ENCODE results near the gene HPS1.

HPS1 gene

DNA sequence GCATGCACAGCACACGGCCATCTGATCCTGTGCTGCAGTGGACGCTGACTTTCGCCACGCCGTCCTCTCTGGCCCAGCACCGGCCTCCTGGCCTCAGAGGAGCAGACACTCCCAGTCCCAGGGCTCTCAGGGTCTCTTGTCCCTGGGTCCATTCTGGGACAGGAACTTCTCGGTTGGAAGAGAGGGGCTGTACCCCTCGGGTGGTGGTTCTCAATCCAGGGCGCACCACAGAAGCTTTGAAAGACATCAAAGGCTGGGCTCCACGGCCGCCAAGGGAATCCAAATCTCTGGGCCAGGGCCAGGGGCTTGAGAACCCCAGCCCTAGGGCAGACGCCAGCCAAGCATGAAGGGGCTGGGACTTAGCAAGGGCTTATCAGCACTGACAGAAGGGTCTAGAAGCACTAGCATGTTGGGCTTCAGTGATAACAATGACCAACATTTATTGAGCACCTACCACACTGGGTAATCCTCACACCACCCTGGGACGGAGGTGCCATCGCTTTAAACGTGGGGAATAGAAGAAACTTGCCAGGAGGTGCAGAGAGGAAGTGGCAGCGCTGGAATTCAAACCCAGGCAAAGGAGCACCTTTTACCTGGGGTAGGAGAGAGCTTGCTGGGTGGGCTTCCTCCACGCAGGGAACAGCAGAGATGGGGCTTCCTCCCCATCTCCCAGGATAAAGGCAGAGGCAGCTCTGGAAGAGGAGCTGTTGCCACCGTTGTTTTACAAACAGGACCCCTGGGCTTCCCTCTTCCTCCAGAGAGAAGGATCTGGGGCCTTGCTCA is 29.9 kb downstream of the HPS1 start:
- Histone ChIP-seq H3F3A (ENCODE audit: insufficient read depth) (no peaks in the 10 kb centered on the region), H3K4me2 (ENCODE audit: low read depth, low read length, poor library complexity, severe bottlenecking) (no peak overlapping the region), H3K9me2 (replicated peaks; ENCODE audit: insufficient read depth, low read length) (no peaks in the 10 kb centered on the region), H3K79me2 (ENCODE audit: insufficient read depth, low read length) (no peaks in the 10 kb centered on the region), H3K27ac (ENCODE audit: low read depth, low read length) (no peak overlapping the region), H4K20me1 (ENCODE audit: low read depth, low read length) (no peaks in the 10 kb centered on the region), H3K4me3 (ENCODE audit: insufficient read depth, low read length, poor library complexity, severe bottlenecking) (no peak overlapping the region), H3K9ac (ENCODE audit: low read length) (no peak overlapping the region), H3K9me3 (ENCODE audit: insufficient read depth, low read length) (no peaks in the 10 kb centered on the region), H2AFZ (ENCODE audit: low read depth, low read length, severe bottlenecking) (no peak overlapping the region), H3K27me3 (ENCODE audit: low read length) (no peaks in the 10 kb centered on the region), H3K36me3 (ENCODE audit: low read length) (no peaks in the 10 kb centered on the region)
- no peak for TF ChIP-seq EZH2phosphoT487 (conservative IDR thresholded peaks at IDR 0.05; ENCODE audit: low read length)
- TF ChIP-seq, protein P1, sequence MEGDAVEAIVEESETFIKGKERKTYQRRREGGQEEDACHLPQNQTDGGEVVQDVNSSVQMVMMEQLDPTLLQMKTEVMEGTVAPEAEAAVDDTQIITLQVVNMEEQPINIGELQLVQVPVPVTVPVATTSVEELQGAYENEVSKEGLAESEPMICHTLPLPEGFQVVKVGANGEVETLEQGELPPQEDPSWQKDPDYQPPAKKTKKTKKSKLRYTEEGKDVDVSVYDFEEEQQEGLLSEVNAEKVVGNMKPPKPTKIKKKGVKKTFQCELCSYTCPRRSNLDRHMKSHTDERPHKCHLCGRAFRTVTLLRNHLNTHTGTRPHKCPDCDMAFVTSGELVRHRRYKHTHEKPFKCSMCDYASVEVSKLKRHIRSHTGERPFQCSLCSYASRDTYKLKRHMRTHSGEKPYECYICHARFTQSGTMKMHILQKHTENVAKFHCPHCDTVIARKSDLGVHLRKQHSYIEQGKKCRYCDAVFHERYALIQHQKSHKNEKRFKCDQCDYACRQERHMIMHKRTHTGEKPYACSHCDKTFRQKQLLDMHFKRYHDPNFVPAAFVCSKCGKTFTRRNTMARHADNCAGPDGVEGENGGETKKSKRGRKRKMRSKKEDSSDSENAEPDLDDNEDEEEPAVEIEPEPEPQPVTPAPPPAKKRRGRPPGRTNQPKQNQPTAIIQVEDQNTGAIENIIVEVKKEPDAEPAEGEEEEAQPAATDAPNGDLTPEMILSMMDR (IDR thresholded peaks at IDR 0.05; ENCODE audit: insufficient read depth, low read length, poor library complexity, severe bottlenecking), result no peak

DNA sequence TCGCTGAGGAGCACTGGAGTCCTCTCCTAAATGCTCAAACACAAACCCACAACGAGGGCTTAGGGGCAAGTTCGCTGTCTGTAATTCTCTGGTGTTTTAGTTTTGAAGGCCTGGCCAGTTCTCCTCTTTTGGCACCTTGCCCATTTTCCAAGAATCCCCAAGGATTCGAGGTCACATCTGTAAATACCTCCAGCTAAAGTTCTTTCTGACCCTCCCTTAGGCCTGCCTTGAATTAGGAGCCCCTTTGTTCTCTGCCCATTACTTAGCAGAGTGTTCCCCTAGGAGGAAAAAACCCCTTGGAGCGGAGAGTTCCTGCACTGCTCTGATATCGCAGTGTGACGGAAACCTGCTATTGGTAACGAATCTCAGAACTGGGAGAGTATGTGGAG is 31.0 kb downstream of the HPS1 start:
- Histone ChIP-seq H3K4me3 (ENCODE audit: insufficient read depth, low read length, poor library complexity, severe bottlenecking) (no peak overlapping the region), H3K4me2 (ENCODE audit: low read depth, low read length, poor library complexity, severe bottlenecking) (no peak overlapping the region), H3K27me3 (ENCODE audit: low read length) (no peaks in the 10 kb centered on the region), H2AFZ (ENCODE audit: low read depth, low read length, severe bottlenecking) (no peak overlapping the region), H3F3A (ENCODE audit: insufficient read depth) (no peaks in the 10 kb centered on the region), H3K9ac (ENCODE audit: low read length) (no peak overlapping the region), H3K36me3 (ENCODE audit: low read length) (no peaks in the 10 kb centered on the region), H3K79me2 (ENCODE audit: insufficient read depth, low read length) (no peaks in the 10 kb centered on the region), H4K20me1 (ENCODE audit: low read depth, low read length) (no peaks in the 10 kb centered on the region), H3K9me3 (ENCODE audit: insufficient read depth, low read length) (no peaks in the 10 kb centered on the region), H3K27ac (ENCODE audit: low read depth, low read length) (no peak overlapping the region), H3K9me2 (replicated peaks; ENCODE audit: insufficient read depth, low read length) (no peaks in the 10 kb centered on the region)
- TF ChIP-seq, protein P1 (IDR thresholded peaks at IDR 0.05; ENCODE audit: insufficient read depth, low read length, poor library complexity, severe bottlenecking), result no peak
- TF ChIP-seq EZH2phosphoT487 (conservative IDR thresholded peaks at IDR 0.05; ENCODE audit: low read length), result no peak

DNA sequence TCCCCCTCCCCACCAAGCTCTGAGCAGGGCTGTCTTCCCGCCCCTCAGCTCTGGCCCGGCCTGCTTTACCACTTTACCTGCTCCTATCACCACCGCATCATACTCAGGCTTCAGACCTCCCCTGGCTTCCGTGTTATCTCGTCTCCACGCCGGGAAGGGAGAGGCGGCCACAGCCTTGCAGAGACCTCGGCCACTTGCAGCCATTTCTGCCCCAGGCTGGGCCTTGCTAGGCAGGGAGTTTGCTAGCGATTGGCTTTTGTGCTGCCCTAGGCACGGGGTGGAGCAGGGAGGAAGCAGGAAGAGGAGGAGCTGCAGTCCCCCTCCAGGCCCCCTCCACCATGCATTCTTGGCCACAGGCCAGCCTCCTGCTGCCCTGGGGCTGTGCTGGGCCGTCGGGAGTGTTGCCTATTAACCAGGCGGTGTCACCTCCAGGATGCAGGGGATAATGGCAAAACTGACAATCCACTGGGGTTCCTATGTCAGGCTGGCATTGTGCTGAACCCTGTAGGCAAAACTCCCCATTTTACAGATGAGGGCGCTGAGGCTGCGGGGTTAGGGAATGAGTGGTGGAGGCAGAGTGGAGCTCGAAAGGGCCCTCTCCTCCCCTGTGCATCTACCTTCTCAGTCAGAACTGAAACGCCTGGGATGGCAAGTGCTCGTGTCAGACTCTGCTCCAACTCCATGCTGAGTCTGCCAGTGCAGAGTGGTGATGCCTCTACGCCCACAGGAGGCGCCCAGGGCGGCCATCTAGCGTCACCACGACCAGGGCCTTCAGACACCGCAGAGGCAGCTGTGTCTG is 31.6 kb downstream of the HPS1 start, which contains the start of gene PYROXD2:
TSS of gene PYROXD2 (minus strand) at position 251 of the 799 bp plus-strand sequence. CDS start at position 204, 47 bp downstream.
- H3K9ac ChIP-seq (ENCODE audit: low read length), result no peak within 1 kb of the TSS
- H3K36me3 ChIP-seq (ENCODE audit: low read length), result no peaks in the 10 kb centered on the region
- no peak within 1 kb of the TSS for H3K4me2 ChIP-seq (ENCODE audit: low read depth, low read length, poor library complexity, severe bottlenecking)
- H4K20me1 ChIP-seq (ENCODE audit: low read depth, low read length), result no peaks in the 10 kb centered on the region
- H3K4me3 ChIP-seq (ENCODE audit: insufficient read depth, low read length, poor library complexity, severe bottlenecking), result no peak within 1 kb of the TSS
- no peak within 1 kb of the TSS for H3K27ac ChIP-seq (ENCODE audit: low read depth, low read length)
- H3K9me3 ChIP-seq (ENCODE audit: insufficient read depth, low read length), result no peaks in the 10 kb centered on the region
- H3K79me2 ChIP-seq (ENCODE audit: insufficient read depth, low read length), result no peaks in the 10 kb centered on the region
- no peaks in the 10 kb centered on the region for H3K9me2 ChIP-seq (replicated peaks; ENCODE audit: insufficient read depth, low read length)
- no peaks in the 10 kb centered on the region for H3F3A ChIP-seq (ENCODE audit: insufficient read depth)
- no peaks in the 10 kb centered on the region for H3K27me3 ChIP-seq (ENCODE audit: low read length)
- no peak within 1 kb of the TSS for H2AFZ ChIP-seq (ENCODE audit: low read depth, low read length, severe bottlenecking)
- TF ChIP-seq, protein P1 (IDR thresholded peaks at IDR 0.05; ENCODE audit: insufficient read depth, low read length, poor library complexity, severe bottlenecking), result no peak
- no peak for TF ChIP-seq EZH2phosphoT487 (conservative IDR thresholded peaks at IDR 0.05; ENCODE audit: low read length)

Data from SU-DHL-6 (cell line).